Hippocampal formation (tissue), 2 donors: ENCODE data around the gene LARP4B.

Experiments used
- DNase-seq, 2 donors: peaks; one replicate each; lab custom pipeline; 2025; lab: John Stamatoyannopoulos, UW

LARP4B gene

DNA sequence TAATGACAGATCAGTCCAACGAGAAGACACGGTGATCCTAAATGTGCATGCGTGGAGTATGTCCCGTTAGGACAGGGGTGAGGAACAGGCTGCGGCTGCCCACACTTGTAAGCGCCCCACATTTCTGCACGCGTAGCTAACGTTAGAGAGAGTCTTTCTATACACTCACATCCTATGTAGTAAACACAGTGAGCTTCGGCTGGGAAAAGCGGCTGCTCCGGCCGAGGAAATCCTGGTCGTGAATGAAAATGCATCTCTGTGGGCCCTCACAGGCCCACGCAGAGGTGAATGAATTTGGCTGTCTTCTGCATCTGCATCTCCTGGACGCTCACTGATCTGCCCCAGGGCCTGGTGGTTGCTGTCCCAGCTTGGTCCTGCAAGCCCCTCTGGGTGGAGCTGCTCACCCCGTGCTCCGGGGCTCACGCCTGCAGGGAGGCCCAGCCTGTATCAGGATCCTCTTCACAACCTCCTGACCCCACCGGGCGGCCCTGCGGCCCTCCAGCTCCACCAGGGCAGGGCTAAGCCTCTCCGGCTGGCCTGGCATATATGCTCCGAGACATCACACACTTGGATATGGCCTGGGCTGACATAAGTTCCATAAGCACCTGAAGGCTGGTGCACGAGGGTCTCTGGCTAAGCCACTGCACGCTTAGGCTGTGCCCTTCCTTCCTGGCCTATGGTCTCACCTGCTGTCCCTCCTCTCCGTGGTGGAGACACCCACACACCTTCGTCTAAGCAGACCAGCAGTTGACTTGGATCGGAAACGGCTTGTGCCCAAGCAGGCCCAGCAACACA lies 124.1 kb downstream of the LARP4B start:
- no peak for DNase-seq

DNA sequence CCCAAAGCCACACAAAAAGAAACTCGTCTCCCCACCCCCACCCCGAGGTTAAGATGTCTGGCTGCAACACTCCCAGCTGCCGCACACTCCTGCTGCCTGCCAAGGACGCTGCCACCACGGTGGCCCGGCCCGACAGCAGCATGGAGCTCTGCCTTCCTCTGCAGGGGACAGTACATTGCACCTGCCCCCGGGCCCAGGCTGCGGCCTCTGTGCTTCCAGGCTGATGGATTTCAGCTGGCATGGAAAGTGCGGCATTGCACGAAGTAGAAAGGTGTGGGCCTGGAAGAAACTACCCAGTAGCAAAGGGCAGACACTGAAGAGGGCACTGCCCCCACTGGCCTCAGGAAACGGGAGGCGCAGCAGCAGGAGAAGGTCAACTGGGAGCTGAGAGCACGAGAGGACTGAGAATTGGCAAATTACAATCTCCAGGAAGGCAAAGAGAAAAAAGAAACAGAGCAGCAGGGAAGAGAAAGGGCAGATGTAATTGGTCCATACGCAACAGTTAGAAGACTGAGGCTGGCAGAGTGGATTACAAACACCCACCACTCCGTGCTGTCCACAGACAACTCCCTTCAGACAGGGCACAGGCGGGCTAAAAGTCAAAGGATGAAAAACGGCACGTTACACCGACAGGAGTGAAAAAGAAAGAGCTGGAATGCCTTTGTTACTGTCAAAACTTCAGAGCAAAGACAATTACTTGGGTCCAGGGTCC lies 124.9 kb downstream of the LARP4B start:
- no peak for DNase-seq

DNA sequence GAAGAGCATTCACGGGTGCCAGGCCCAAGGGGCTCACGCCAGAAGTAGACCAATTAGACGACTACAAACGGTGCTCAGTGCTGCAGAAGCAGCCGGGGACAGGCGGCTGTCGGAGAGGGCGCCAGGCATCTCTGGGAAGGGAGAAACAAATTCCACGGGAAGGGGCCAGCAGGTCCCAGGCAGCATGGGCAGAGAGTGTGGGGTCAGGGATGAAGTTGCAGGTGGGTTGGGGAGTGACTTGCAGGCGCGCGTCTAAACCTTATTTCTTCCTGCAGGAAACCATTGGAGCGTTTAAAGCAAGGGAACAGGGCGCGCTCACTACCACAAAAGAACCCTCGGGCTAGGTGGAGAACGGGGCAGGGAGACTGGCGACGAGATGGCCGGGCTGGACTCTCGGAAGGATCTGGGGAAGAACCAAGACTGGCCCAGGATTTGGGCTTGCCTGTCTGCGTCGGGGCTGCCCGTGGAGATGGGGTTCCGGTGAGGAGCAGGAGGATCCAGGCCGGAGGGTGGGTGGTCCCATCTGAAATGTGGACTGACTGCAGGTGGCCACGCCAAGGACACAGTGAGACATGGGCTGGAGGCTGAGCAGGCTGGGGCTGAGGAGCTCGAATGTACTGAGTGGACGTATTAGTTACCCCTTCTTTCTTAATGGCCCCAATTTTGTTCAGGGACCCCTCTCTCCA lies 125.7 kb downstream of the LARP4B start:
- no peak for DNase-seq

DNA sequence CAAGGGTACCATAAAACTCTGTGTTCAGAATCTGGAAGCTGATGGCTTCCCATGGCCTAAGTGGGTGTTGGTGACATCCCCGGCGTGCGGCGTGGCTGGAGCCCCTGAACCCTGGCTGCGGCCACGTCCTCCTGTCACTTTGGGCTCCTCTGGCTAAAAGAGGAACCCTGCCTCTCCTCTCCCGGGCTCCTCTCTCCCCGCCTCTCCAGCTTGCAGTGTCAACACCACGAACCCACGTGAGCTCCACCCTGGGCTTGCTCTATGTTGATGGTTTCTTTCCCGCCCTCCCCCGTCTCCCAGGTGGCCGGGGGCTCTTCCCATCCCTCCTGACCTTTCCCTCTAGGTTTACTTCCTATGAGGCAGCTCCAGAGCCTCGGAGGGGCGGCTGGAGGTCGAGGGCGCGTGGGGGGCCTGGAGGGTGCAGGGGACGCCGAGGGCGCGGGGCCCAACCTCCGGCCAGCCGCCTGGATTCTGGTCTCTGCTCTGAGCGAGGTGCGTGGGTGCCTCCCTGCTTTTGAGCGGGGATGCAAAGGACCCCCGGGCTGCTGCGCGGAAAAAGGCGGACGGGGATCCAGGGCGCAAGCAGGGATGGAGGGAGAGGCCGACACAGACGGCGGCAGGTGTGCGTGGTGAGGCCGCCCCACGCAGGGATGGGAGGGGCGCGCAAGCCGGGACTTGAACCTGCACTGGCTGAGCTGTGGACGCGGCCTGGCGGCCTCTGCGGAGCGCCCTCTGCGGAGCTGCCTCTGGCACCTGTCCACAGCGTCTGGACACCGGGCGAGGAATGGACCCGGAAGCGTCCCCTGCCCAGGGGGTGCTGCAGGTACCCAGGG lies 126.5 kb downstream of the LARP4B start:
- DNase-seq = no peak

DNA sequence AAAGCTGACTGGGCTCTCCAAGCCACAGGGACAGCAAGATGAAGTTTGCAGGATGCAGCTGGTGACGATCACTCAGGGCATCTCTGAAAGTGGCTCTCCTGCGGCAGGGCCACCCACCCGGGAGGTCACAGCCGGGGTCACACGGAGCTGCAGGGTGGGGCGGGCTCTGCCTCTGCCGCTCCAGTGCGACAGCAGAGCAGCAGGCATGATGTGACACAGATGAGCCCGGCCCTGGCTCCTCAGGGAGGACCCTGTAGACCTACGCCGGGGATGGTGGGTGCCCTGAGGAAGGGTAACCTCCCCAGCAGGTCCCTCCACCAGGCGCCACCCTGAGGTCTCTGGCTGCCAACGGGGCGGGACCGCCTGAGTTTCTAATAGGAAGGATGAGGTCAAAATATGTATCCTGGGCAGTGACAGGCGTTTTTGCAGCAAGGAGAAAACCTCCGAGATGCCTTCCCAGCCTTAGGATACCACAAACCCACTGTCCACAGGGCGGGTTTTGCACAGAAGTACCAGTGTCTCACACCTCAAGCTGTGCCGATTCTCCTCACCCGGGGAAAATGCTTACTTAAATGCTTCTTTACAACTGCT lies 127.2 kb downstream of the LARP4B start:
- no peak for DNase-seq

DNA sequence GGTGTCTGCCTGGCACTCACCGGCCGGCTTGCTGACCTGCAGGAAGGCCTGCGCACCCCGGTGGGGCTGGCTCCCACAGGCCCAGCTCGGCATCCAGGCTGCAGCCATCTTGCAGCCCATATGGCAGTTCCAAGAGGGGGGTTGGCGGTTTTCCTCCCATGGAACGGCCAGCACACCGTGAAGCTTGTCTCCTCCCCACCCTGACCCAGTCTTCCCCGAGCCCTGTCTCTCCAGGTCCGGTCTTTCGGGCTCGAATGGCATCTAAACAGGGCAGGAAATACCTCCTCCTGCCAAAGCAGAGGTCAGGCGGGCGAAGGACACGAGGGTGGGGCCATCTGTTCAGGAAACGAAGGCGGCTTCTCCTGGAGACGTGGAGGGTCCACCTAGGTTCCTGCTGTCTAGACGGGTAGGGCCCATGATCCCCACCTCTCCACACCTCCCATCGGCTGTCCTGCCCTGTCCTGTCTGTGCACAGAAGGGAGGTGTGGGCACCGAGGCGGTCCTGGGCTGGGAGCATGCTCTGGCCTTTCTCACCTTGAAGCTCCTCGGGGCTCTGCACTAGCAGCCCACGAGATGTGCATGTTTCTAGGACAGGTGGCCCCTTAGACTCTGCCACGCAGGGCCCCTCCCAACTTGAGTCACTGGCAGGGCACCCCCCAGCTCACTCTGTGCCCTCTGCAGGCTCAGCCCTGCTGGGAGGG lies 128.3 kb downstream of the LARP4B start:
- no peak for DNase-seq

DNA sequence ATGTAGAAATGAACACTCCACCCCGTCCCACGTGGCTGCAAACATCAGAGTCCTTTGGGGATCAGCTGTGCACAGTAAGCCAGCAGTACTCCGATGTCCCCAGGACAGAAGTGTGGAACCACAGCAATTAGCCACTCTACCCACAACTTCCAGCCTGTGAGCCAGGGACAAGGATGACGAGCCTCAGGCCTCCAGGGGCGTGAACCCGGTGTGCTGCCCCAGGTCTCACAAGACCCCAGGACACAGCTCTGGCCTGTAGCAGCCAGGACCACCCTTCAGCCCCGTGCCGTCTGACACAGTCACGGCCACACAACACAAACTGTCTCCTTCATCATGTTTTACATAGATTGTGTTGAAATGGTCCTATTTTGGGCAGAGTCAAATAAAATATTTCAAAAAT lies 129.0 kb downstream of the LARP4B start:
- no peak for DNase-seq

DNA sequence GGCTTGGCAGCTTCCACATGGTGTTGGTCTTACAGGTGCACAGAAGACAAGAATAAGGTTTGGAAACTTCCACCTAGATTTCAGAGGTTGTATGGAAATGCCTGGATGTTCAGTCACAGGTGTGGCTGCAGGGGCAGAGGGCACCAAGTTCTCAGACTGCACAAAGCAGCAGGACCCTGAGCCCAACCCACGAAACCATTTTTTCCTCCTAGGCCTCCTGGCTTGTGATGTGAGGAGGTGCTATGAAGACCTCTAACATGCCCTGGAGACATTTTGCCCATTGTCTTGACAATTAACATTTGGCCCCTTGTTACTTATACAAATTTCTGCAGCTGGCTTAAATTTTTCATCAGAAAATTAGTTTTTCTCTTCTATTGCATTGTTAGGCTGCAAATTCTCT lies 134.3 kb downstream of the LARP4B start:
- DNase-seq = no peak

DNA sequence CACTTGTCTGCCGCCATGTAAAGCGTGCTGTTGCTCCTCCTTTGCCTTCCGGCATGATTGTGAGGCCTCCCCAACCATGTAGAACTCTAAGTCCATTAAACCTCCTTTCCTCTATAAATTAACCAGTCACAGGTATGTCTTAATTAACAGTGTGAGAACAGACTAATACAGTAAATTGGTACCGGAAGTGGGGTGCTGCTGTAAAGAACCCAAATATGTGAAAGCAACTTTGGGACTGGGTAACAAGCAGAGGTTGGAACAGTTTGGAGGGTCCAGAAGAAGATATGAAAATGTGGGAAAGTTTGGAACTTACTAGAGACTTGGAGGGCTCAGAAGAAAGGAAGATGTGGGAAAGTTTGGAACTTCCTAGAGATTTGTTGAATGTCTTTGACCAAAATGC lies 135.3 kb downstream of the LARP4B start:
- no peak for DNase-seq

DNA sequence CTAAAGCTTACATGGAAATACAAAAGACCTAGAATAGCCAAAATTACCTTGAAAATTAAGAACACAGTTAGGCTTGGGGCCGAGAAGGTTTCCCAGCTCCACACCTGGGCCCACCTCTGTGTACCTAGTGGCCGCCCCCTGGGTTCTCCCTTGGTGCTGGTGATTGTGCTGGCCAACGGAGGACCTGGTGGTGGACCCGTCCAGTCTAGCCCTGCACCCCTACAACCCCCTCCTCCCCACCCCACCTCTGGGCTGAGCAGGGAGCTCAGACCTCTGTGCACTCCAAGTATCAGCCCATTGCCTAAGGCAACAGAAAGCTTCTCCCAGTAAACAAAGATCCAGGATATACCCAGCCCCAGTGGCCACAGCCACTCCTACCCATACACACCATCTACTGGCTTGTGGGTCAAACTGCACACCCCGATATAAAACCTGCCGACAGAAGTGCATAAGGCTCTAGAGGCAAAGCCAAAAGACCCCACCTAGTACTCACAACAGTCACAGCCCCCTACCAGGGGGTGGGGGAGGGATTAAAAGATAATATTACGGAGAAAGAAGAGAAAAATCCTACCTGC lies 137.0 kb downstream of the LARP4B start:
- DNase-seq = no peak

DNA sequence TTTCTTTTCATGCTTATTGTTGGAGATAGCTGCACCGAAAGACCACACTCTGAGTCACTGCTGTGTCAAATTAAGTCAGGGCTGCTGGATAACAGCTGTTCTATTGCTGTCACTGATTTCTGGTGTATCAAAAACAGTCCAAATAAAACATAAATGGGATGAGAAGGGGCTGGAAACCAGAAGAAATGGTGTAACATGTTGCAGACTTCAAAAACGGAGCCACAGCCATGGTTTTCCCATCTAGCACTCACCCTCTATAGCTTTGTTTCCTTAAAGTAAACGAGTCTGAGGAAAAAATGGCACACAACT lies 138.8 kb downstream of the LARP4B start:
- DNase-seq = no peak

DNA sequence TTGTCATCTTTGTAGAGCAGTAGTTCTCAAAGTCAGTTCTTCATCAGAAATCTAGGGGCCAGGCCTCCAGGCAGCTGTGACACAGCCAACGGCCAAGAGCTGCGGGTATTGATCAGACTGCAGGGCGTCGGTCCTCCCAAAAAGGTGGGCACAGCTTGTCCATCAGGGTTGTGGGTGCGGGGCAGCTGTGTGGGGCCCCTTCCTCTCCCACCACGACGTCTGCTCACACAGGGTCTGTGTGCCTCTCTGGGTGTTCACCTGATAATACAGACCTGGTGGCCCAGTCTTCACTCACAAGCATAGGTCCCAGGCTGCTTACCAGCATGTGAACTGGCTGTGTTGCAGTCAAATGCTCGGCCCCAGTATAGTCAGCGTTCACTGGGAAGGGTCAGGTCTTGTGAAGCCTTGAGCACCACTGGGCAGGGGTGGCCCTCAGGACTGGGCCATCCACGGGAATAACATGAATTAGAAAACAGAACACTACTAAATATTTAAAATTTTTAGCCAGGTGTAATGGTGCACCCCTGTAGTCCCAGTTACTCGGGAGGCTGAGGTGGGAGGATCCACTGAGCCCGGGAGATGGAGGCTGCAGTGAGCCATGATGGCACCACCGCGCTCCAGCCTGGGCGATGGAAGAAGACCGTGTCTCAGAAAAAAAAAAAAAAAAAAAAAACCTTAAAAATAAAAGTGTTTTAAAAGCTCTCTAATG lies 139.3 kb downstream of the LARP4B start:
- no peak for DNase-seq

DNA sequence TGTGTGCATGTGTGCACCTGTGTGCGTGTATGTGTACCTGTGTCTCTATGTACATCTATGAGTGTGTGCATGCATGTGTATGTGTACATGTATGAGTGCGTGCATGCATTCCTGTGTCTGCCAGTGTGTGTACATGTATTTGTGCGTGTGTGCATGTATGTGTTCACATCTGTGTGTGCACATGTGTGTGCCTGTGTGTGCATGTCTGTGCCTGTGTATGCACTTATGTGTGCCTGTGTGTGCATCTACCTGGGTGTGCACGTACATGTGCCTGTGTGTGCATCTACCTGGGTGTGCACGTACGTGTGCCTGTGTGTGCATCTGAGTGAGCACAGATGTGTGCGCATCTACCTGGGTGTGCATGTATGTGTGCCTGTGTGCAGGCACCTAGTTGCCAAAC lies 139.9 kb downstream of the LARP4B start:
- no peak for DNase-seq

DNA sequence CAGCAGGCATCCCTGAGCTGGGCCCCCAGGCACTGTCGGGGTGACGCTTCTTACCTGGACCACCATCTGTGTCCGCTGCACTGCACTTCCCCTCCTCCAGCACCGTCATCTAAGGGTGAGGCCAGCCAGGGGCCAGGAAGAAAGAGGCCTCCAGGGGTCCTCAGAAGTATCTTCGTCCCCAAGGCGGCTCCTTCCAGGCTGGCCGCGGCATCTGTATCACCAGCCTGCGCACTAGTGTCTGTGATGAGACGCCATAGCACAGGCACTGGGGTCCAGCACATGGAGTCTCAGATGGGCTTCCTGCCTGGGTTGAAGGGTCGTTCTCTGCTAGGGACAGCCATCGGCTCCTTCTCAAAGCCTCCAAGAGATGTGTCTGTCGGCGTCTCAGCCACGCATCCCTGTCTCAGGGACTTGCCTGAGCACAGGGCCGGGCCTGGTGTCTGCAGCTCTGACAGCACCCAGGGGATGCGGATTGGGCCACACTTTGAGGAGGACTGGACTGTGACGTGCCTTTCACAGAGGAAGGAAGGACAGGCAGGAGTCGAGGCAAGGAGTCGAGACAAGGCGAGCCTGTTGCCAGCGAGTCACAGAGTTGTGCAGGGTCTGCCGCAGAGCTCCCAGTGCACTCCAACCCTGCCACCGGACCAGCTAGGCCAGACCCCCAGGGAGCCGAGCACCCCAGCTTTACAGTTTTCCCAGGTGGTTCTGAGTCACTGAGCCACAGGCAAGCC lies 140.5 kb downstream of the LARP4B start:
- DNase-seq = no peak

DNA sequence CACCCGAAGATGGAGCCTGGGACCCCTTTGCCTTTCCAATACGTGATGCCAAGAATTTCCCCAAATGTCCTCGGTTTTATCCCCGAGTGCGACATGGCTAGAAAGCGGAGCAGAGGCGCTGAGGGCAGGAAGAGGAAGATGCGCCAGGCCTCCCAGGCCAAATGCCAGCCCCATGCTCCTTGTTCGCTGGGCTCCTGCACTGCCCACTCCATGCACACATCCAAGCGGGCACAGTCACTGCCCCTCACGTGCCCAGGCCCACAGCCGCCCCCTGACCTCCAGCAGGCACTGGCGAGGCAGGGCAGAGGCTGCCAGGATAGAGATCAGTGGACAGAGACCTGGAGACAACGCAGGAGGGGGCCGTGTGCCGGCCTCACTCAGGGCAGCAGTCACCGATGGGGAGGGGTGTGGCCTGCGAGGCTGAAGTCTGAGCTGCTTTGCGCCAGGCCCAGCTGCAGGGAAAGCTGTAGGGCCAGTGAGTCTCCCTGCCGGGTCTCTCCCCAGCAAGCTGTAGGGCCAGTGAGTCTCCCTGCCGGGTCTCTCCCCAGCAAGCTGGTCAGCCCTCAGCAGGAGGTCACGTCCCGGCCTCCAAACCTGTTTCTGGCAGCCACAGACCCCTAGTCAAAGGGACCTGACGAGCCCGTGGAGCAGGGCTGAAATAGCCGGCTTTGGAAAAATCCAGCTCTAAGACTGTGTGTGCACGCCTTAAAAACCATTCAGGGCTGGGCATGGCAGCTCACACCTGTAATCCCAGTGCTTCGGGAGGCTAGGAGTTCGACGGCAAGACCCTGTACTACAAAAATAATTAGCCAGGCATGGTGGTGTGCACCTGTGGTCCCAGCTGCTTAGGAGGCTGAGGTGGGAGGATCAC lies 141.4 kb downstream of the LARP4B start:
- no peak for DNase-seq

DNA sequence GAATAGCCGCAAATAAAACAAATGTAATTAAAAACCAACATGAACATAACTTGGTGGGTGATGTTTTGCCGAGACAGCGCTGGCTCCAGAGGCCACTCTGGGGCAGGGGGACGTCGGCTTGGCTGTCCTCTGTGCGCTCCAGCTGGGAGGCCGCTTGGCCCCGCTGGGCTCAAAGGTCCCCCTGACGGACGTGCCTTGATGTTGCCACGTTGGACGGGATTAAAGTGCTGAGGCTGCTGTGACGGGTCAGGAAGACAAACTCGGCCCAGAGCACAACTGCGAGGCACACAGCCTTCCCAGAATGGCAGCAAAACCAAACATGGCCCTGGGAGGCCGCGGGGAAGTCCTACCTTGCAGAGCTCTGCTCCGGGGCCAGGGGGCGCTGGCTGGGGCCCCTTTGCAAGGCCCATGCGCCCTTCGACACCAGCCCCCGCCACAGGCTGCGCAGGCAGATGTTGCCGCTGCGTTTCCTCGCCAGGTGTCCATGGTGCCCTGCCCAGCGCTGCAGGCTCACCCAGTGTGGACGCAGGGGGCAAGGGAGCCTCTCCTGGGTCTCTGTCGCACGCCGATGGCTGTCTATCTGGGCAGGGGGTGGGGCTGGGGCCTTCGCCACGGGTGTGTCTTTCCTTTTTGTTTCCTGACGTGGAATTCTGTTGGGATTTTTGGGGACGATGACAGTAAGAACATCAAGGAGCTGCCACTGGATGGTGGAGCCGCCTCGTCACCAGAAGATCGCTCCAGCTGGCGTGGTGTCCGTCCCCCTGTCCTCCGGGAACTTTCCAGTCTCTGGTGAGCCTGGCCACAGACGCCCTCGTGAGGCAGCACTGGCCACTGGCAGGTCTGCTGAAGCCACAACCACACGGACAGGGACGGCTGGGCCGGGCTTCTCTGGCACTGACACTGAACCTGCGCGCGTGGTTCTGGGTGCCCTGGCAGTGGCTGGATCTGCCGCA lies 142.4 kb downstream of the LARP4B start:
- peak; percentile 62 to 70 for DNase-seq

DNA sequence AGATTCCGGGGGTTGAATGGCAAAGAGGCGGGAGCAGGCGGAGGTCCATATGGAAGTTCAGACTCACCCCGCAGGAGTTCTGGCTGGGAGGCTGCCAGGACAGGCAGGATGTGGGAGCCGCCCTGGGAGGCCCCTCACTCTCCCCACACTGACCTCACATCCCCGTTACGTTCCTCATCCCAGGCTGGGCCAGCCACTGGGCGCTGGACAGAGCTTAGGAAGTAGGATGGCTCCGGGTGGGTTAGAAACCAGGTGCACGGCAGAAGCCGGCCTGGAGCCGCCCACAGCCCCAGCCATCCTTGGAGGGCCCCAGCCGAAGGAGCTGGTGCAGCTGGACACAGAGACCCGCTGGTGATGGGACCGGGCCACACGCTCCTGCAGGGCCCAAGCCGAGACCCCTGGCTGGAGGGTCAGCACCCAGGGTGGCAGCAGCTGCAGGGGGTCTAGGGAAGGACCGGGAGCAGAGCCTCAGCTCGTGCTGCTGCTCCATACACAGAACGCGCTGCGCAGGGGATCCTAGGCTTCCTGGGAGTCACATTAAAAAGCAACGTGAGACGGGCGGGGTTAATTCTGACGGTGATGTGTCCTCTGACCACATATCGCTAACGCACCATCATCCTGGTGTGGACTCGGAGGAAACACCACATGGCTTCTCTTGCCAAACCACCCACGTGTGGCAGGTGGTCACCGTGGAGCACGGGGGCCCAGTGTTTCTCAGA lies 143.4 kb downstream of the LARP4B start:
- no peak for DNase-seq
